Esophagus muscularis mucosa (tissue), 4 donors: ENCODE results near the gene FXYD4. TPM values are rescaled to one million over a fixed set of nuclear protein-coding genes. Genes with fewer than 3 reads are reported as not detected.

Source experiments
- DNase-seq: peaks from one replicate; pipeline ENCODE4 v3.0.0-alpha.2; 2017; ENCODE audit errors: extremely low spot score
- H3K27ac ChIP-seq, 4 donors: fragments of 200-600 bp; sonication (generic); replicated peaks in 1 of 4; 1 replicate in 3 of 4; 2 replicates in 1 of 4; pipeline ENCODE4 v1.5.1; 2016 to 2019; ENCODE audit warnings: mild to moderate bottlenecking in 1 of 4
- H3K27me3 ChIP-seq, 4 donors: fragments of 200-600 bp; sonication (generic); one replicate each; pipeline versions ENCODE4 v1.5.1 to v1.6.0; 2016 to 2019
- H3K36me3 ChIP-seq, 4 donors: fragments of 200-600 bp; sonication (generic); one replicate each; pipeline ENCODE4 v1.5.1; 2016 to 2019
- H3K4me1 ChIP-seq, 4 donors: fragments of 200-600 bp; sonication (generic); one replicate each; pipeline ENCODE4 v1.5.1; 2016 to 2019
- H3K4me3 ChIP-seq, 4 donors: fragments of 200-600 bp; sonication (generic); 1 replicate in 2 of 4; 2 replicates in 2 of 4; pipeline ENCODE4 v1.5.1; 2016 to 2019; ENCODE audit warnings: mild to moderate bottlenecking in 4 of 4, moderate library complexity in 1 of 4
- H3K9me3 ChIP-seq, 4 donors: fragments of 200-600 bp; sonication (generic); 1 replicate in 3 of 4; 2 replicates in 1 of 4; pipeline ENCODE4 v1.5.1; 2016 to 2019
- CTCF ChIP-seq, 3 experiments: fragments of 200-600 bp in 2 of 3; fragments of 450-650 bp in 1 of 3; sonication (generic) in 2 of 3; IDR thresholded peaks; one replicate each; pipeline ENCODE4 v1.5.1; 2017 to 2019; ENCODE audit warnings: antibody characterized with exemption in 3 of 3, mild to moderate bottlenecking in 2 of 3, moderate library complexity in 1 of 3
- EP300 ChIP-seq: sonication (generic); formaldehyde crosslinking; IDR thresholded peaks from one replicate; pipeline ENCODE4 v1.6.1; 2017; ENCODE audit warnings: antibody characterized with exemption
- POLR2A ChIP-seq: fragments of 450-650 bp; IDR thresholded peaks from one replicate; pipeline ENCODE4 v1.6.1; 2017; ENCODE audit warnings: antibody characterized with exemption, moderate library complexity, mild to moderate bottlenecking, low read depth
- POLR2AphosphoS5 ChIP-seq, 2 donors: sonication (generic); formaldehyde crosslinking; IDR thresholded peaks; one replicate each; pipeline ENCODE4 v1.6.1; 2017; ENCODE audit warnings: antibody characterized with exemption in 2 of 2
- WGBS: methylation state at CpG from one replicate; pipeline ENCODE4 v1.1.5; 2018; 5-methylcytosine and 5-hydroxymethylcytosine counted together
- intact Hi-C: fragments of 100-400 bp; cut with DNase I; formaldehyde crosslinking; loops from one replicate; pipeline ENCODE4 v1.15.1; 2023
- total RNA-seq, 4 donors: library from RNA; depleted of rRNA; stranded (reverse); fragments of >200 nt; gene quantifications; one replicate each; pipeline versions ENCODE4 v1.1.0 to v1.2.1, GENCODE V29; 2016

Gene FXYD4
- total RNA-seq, 4 donors from 2014 or later = not detected

- H3K4me1 ChIP-seq = peaks cover 0 to 7% (median 3%) of the 10 kb centered on the region in 4 donors
- WGBS = 70% methylated on average over 7 of the region's 7 CpGs
- H3K36me3 ChIP-seq = no peaks in the 10 kb centered on the region
- H3K27me3 ChIP-seq = peaks cover 0 to 21% (median 7%) of the 10 kb centered on the region in 4 donors
- DNase-seq = no peak
- H3K4me3 ChIP-seq = no peak overlapping the region
- TF ChIP-seq POLR2AphosphoS5 (IDR thresholded peaks at IDR 0.05) (no peak), EP300 (no peak), POLR2A (no peak), CTCF (IDR thresholded peaks at IDR 0.05) (no peak)
- intact Hi-C loops = no loop called here
- H3K9me3 ChIP-seq = no peaks in the 10 kb centered on the region
- H3K27ac ChIP-seq = no peak overlapping the region
These were observed 21.3 kb upstream of the FXYD4 start for GRCh38 chr10:43350156-43350555.

GRCh38 chr10:43350686-43351085 lies 20.8 kb upstream of the FXYD4 start:
- intact Hi-C loops = no loop called here
- TF ChIP-seq EP300 (no peak), POLR2AphosphoS5 (IDR thresholded peaks at IDR 0.05) (no peak), POLR2A (no peak), CTCF (IDR thresholded peaks at IDR 0.05) (no peak)
- H3K27me3 ChIP-seq = peaks cover 0 to 21% (median 7%) of the 10 kb centered on the region in 4 donors
- H3K36me3 ChIP-seq = no peaks in the 10 kb centered on the region
- peaks cover 0 to 7% (median 3%) of the 10 kb centered on the region in 4 donors for H3K4me1 ChIP-seq
- H3K27ac ChIP-seq = no peak overlapping the region
- no peaks in the 10 kb centered on the region for H3K9me3 ChIP-seq
- peak overlapping the region in 1 of 4 donors; percentile 2 for H3K4me3 ChIP-seq
- WGBS = 34% methylated on average over 33 of the region's 34 CpGs
- DNase-seq = no peak

DNA sequence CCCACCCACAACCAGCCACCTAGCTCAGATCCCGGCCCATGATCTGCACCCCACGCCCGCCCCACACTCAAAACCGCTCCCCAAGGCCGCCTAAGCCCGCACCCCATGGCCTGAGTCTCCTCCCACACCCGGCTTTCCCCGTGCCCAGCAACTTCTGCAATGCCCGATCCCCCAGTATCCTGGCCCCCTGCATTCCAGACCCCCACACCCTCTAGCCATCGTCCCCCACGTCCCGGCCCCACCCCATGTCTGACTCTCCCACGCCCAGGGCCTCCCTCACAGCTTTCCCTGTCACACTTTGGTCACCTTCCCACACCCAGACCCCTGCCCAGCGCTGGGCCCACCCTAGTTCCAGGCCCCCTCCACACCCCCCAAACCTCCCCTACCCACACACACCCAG lies 20.1 kb upstream of the FXYD4 start:
- H3K27ac ChIP-seq = no peak overlapping the region
- 77% methylated on average over 14 of the region's 14 CpGs for WGBS
- no peaks in the 10 kb centered on the region for H3K36me3 ChIP-seq
- no peak for DNase-seq
- H3K4me3 ChIP-seq = no peak overlapping the region
- no peaks in the 10 kb centered on the region for H3K9me3 ChIP-seq
- peaks cover 0 to 7% (median 3%) of the 10 kb centered on the region in 4 donors for H3K4me1 ChIP-seq
- intact Hi-C loops = no loop called here
- TF ChIP-seq EP300 (no peak), POLR2AphosphoS5 (IDR thresholded peaks at IDR 0.05) (no peak), POLR2A (no peak), CTCF (IDR thresholded peaks at IDR 0.05) (no peak)
- H3K27me3 ChIP-seq = peaks cover 0 to 21% (median 7%) of the 10 kb centered on the region in 4 donors

DNA sequence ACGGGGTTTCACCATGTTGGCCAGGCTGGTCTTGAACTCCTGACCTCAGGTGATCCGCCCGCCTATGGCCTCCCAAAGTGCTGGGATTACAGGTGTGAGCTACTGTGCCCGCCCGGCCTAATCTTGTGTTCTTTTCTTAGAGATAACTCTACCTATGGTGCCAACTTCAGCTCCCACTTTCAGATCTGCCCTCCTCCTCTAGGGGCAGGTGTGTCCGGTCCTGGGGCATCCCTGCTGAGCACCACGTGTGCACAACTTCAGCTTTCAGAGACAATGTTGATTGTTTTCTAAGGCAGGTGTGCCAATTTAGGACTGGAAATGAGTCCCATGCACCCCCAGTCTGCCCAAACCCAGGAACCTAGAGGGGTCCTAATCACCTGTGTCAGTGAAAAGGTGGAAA lies 18.5 kb upstream of the FXYD4 start:
- DNase-seq = no peak
- intact Hi-C loops = no loop called here
- 69% methylated on average over 7 of the region's 7 CpGs for WGBS

More for the DNA sequence above, 18.5 kb upstream of the FXYD4 start:
- H3K36me3 ChIP-seq = no peaks in the 10 kb centered on the region
- no peaks in the 10 kb centered on the region for H3K9me3 ChIP-seq
- peaks cover 0 to 7% (median 3%) of the 10 kb centered on the region in 4 donors for H3K4me1 ChIP-seq
- no peak overlapping the region for H3K27ac ChIP-seq
- TF ChIP-seq EP300 (no peak), POLR2A (no peak), CTCF (IDR thresholded peaks at IDR 0.05) (no peak), POLR2AphosphoS5 (IDR thresholded peaks at IDR 0.05) (no peak)
- H3K27me3 ChIP-seq = peaks cover 0 to 21% (median 7%) of the 10 kb centered on the region in 4 donors
- no peak overlapping the region for H3K4me3 ChIP-seq
